BLaER1 treated with 17β-estradiol and CSF1 and Interleukin-3, amounts not matched to agents 10 nM and 100 nM (cell line): ENCODE data around the gene JAM3.

Experiments used
- H3K27ac ChIP-seq, 11 experiments: shearing (Covaris generic); formaldehyde crosslinking; 2 replicates each; pipeline ENCODE4 v1.8.1; 2022
- H3K27me3 ChIP-seq, 11 experiments: shearing (Covaris generic); formaldehyde crosslinking; 2 replicates each; pipeline ENCODE4 v1.8.1; 2022
- H3K36me3 ChIP-seq, 11 experiments: shearing (Covaris generic); formaldehyde crosslinking; 2 replicates each; pipeline ENCODE4 v1.8.1; 2022
- H3K4me1 ChIP-seq, 10 experiments: shearing (Covaris generic); formaldehyde crosslinking; 2 replicates each; pipeline ENCODE4 v1.8.1; 2022
- H3K4me2 ChIP-seq, 11 experiments: shearing (Covaris generic); formaldehyde crosslinking; 2 replicates each; pipeline ENCODE4 v1.8.1; 2022
- H3K4me3 ChIP-seq, 10 experiments: shearing (Covaris generic); formaldehyde crosslinking; 2 replicates each; pipeline ENCODE4 v1.8.1; 2022
- H3K9ac ChIP-seq, 11 experiments: shearing (Covaris generic); formaldehyde crosslinking; 2 replicates each; pipeline ENCODE4 v1.8.1; 2022
- H3K9me3 ChIP-seq, 11 experiments: shearing (Covaris generic); formaldehyde crosslinking; replicated peaks in 1 of 11; 2 replicates each; pipeline ENCODE4 v1.8.1; 2022
- H4K20me1 ChIP-seq, 11 experiments: shearing (Covaris generic); formaldehyde crosslinking; 2 replicates each; pipeline ENCODE4 v1.8.1; 2022
- Cebpa-rat ChIP-seq, 11 experiments: shearing (Covaris generic); IDR thresholded peaks; 2 replicates each; pipeline ENCODE4 v1.8.1; 2022

JAM3 gene

DNA sequence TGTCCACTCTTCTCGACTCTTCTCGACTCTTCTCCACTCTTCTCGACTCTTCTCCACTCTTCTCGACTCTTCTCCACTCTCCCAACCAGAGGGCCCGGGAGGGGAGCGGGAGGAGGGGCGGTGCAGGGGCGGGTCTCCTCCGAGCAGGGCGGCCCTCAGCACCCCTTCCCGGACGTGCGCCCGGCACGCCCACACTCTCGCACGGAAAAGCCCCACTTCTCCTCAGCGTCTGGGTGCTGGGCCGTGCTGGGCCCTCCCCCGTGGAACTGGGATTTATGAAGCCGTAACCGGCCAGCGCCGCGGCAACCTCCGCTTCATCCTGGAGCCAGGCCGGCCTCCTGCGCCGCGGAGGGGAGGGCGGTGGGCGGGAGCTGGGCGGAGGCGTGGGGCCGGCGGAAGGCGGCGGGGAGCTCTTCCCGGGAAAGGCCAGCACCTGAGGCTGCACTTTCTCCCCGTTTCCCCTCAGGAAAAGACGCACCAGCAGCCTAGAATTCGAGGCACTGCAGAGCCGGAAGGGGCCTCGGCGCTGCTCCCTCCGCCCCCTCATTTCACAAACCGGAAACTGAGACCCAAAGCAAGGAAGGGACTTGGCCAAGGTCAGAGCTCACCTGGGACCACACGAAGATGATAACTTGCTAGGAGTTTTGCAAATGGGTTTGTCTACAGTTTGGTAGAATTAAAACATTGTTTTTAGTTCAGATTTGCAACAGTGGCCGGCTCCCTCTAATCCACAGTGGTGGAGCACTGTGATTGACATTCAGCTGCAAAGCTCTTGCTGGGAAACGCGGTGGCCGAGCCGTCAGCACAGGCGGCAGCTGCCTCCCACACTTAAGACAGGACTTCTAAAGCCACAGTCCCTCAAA lies 31.6 kb upstream of the JAM3 start:
- Histone ChIP-seq H3K27ac (peak overlapping the region in 10 of 11 experiments; percentile 53 to 85 (median 77); a peak in 20 of 22 replicates), H3K27me3 (no peaks in the 10 kb centered on the region), H3K9me3 (no peaks in the 10 kb centered on the region), H3K4me3 (peak overlapping the region; percentile 55 to 78 (median 67)), H3K4me2 (peak overlapping the region; percentile 83 to 96 (median 93)), H3K4me1 (peaks cover 58 to 92% (median 86%) of the 10 kb centered on the region in 10 experiments), H3K9ac (peak overlapping the region; percentile 68 to 82 (median 77)), H4K20me1 (no peaks in the 10 kb centered on the region), H3K36me3 (no peaks in the 10 kb centered on the region)
- TF ChIP-seq Cebpa-rat (IDR thresholded peaks at IDR 0.05): no peak

DNA sequence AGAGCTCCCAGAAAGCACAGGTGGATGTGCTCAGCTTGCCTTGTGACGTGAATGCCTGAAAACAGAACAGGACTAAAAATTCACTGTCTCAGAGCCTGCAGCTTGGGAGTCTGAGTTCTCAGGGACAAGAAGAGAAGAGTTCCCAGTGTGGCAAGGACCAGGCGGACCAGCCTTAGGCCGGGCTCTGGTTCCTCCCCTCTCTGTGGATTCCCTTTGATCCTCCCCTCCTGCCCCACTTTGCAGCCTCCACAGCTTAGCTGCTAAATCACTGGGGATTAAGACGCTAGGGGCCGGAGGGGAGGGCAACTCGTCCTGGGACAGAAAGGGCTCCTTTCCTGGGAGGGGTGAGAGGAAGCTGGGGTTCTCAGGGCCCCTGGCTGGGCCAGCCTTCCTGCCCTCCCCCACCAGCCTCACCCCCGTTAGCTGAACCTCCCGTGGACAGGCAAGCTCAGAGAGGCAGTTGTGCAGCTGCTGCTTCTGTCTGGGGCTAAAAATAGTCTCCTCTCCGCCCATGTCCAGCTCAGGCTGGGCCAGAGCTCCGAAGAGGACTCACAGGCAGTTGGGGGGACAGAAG lies 29.9 kb upstream of the JAM3 start:
- TF ChIP-seq Cebpa-rat (IDR thresholded peaks at IDR 0.05): no peak
- Histone ChIP-seq H3K9me3 (no peaks in the 10 kb centered on the region), H3K27ac (no peak overlapping the region), H3K36me3 (no peaks in the 10 kb centered on the region), H3K4me3 (no peak overlapping the region), H3K4me1 (peaks cover 43 to 75% (median 69%) of the 10 kb centered on the region in 10 experiments), H3K9ac (peak overlapping the region in 3 of 11 experiments; percentile 10 to 41 (median 36); a peak in 2 of 22 replicates), H3K4me2 (peak overlapping the region; percentile 71 to 96 (median 91)), H4K20me1 (no peaks in the 10 kb centered on the region), H3K27me3 (no peaks in the 10 kb centered on the region)

DNA sequence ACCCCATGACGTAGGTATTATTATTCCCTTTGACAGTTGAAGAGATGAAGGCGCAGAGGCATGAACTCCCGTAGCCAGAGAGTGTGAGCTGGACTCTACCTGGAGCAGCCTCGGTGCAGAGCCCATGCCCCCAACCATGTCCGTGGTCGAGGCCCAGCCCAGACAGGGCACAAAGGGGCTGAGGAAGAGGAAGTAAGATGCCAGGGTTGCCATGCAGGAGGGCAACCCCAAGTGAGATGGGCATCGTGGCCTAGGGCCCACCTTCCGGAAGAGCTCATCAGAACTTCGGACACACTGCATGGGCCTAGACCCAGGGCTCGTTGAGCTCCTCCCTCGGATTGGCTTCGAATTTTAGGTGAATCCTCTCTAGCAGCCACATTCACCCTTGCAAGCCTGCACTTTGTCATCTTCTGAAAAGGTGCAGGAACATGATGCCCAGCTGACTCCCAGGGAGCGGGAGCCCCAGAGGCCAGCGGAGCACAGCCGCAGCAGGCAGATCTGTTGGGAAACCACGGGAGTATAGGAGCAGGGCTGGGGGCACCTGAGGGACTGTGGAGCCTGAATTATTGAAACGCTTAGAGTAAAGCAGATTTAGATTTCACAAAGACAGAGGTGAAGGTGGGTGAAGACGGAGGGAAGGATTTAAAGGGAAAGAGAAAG lies 29.0 kb upstream of the JAM3 start:
- H3K36me3 ChIP-seq: no peaks in the 10 kb centered on the region
- H4K20me1 ChIP-seq: no peaks in the 10 kb centered on the region
- peaks cover 34 to 66% (median 60%) of the 10 kb centered on the region in 10 experiments for H3K4me1 ChIP-seq
- no peaks in the 10 kb centered on the region for H3K9me3 ChIP-seq
- no peak for TF ChIP-seq Cebpa-rat (IDR thresholded peaks at IDR 0.05)
- H3K4me2 ChIP-seq: peak overlapping the region; percentile 71 to 96 (median 91)
- no peak overlapping the region for H3K27ac ChIP-seq
- no peak overlapping the region for H3K4me3 ChIP-seq
- H3K27me3 ChIP-seq: no peaks in the 10 kb centered on the region
- H3K9ac ChIP-seq: 0 out of 22 replicates have a peak overlapping the region, but pooled peaks of 2 of the 11 experiments have one; percentile 10 to 36

DNA sequence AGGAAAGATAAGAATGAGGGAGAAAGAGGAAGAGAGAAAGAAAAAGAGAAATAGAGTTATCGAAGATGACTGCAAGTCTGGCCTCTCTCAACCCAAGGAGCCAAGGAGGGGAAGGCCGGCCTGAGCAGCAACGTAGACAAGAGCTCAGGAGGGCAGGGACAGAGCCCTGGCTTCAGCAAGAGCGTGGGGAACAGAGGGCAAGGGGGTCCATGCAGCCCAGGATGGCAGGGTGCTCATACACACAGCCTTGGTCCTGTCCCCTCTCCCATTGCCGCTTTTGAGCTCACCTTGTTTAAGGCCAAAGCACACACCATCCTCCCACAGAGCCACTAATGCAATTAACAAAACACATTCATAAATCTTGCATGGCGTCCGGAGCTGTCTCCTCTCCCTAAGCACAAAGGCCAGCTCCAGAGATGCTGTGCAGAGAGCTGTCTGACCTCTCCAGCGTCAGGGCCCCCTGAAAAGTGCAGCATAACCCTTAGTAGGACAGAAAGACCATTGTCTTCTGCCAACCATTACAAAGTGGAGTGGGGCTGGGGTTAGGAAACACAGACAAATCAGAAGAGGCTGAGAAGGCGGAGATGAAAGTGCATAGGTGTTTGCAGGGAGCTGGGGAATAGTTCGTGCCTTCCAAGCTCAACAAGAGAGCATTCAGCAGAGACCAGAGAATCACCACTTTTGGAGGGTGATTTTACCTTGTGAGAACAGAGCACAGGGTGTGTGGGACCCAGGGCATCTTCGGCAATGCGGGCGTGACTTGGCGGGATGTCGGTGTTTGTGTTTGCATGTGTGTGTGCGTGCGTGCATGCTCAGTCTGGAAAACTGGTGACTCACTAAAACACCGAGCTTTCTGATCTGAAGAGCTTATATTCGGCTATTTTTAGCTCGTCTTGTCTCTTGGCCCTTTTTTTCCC lies 28.2 kb upstream of the JAM3 start:
- Histone ChIP-seq H3K4me3 (no peak overlapping the region), H3K4me1 (peaks cover 32 to 63% (median 53%) of the 10 kb centered on the region in 10 experiments), H4K20me1 (no peaks in the 10 kb centered on the region), H3K9me3 (no peaks in the 10 kb centered on the region), H3K27me3 (no peaks in the 10 kb centered on the region), H3K4me2 (peak overlapping the region in 10 of 11 experiments; percentile 0 to 95 (median 86); a peak in 17 of 22 replicates), H3K9ac (no peak overlapping the region), H3K36me3 (no peaks in the 10 kb centered on the region), H3K27ac (no peak overlapping the region)
- no peak for TF ChIP-seq Cebpa-rat (IDR thresholded peaks at IDR 0.05)

DNA sequence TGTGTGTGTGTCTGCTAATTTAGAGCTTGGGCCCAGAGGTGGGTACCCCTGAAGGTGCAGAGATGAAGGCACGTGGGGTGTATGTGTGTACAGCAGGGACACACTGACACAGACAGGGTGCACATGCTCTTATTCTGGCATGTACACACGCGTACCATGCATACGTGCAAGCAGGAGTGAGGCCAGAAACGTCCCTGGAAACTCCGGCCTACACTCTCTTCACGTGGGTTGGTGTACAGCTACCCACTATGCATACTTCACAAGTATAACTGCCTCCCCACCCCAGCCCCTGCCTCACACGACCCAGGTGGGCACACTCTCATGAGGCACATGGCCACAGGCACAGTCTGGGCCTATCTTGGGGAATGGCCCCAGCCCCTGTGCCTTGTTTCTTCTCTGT lies 27.5 kb upstream of the JAM3 start:
- no peak for TF ChIP-seq Cebpa-rat (IDR thresholded peaks at IDR 0.05)
- no peak overlapping the region for H3K9ac ChIP-seq
- H3K4me2 ChIP-seq: peak overlapping the region in 6 of 11 experiments; percentile 0 to 95 (median 52); a peak in 4 of 22 replicates

DNA sequence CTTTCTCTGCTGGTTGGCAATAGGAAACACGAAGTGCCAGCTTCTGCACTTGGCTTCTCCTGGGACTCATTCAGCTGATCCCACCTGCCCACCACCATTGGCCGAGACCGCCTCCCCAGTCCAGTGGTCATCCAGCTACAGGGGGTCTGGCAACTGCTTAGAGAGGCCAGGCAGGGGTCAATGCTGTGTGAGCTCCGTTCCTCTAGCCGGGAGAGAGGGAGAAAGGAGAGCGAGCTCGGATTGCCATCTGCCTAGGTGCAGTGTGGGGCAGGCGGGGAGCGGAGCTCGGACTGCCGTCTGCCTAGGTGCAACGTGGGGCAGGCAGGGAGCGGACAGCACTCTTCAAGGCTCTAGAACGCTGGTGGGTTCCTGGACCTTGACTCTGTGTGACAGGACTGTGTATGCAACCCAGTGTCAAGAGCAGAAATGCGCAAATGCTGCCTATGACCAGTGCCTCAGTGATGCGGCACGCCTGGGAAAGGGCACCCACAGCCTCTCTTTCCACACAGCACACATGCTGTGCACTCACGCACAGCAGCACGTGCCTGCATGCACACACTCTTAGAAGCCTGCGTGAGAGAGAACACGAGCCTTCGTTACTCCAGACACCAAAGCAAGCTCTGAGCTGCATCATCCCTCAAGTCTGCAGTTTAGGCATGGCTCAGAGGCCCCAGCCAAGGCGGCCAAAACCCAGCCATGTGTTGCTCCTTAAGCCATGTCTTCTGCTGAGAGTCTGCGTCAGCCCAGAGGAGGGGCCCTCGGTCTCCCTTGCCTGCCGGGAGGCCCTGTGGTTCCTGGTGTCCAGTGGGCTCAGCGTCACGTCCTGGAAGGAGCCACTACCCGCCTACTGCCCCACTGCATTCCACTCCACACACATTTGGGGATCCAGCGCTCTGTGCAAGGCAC lies 26.8 kb upstream of the JAM3 start:
- no peak overlapping the region for H3K4me2 ChIP-seq
- H3K9me3 ChIP-seq: no peaks in the 10 kb centered on the region
- H4K20me1 ChIP-seq: no peaks in the 10 kb centered on the region
- no peaks in the 10 kb centered on the region for H3K27me3 ChIP-seq
- H3K9ac ChIP-seq: no peak overlapping the region
- H3K36me3 ChIP-seq: no peaks in the 10 kb centered on the region
- no peak for TF ChIP-seq Cebpa-rat (IDR thresholded peaks at IDR 0.05)
- H3K4me3 ChIP-seq: no peak overlapping the region
- H3K27ac ChIP-seq: no peak overlapping the region
- peaks cover 32 to 63% (median 52%) of the 10 kb centered on the region in 10 experiments for H3K4me1 ChIP-seq

More for the DNA sequence above, 27.5 kb upstream of the JAM3 start:
- Histone ChIP-seq H3K36me3 (no peaks in the 10 kb centered on the region), H4K20me1 (no peaks in the 10 kb centered on the region), H3K27ac (no peak overlapping the region), H3K27me3 (no peaks in the 10 kb centered on the region), H3K4me1 (peaks cover 32 to 63% (median 52%) of the 10 kb centered on the region in 10 experiments), H3K9me3 (no peaks in the 10 kb centered on the region), H3K4me3 (no peak overlapping the region)

DNA sequence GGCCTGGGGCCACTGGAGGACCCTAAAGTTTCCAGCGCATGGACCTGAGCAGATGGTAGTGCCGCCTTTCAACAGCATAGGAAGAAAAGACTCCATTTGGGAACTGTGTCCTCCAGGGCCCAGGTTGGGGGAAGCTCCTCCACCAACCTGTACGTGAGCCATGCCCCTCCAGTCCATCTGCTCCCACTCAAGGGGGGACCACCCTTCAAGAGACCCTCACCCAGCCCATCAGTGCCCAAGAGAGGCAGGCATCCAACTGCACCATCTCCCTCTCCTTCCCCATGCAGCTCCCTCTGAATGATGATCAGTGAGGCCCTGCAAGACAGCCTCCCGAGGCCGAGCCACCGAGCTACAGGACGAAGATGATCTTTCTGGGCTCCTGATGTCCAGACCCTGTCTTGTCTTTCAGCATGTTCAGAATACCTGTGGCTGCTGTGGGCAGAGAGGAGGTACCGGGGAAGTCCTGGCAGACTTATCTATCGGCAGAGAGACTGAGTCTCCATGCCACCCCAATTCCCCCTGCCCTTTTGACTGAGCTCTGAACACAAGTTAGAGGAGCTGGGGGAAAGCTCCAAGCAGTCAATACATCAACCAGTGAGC lies 25.0 kb upstream of the JAM3 start:
- TF ChIP-seq Cebpa-rat (IDR thresholded peaks at IDR 0.05): no peak
- Histone ChIP-seq H3K4me1 (peaks cover 21 to 45% (median 33%) of the 10 kb centered on the region in 10 experiments), H3K4me3 (no peak overlapping the region), H3K4me2 (no peak overlapping the region), H3K27ac (no peak overlapping the region), H4K20me1 (no peaks in the 10 kb centered on the region), H3K9ac (no peak overlapping the region), H3K27me3 (no peaks in the 10 kb centered on the region), H3K36me3 (no peaks in the 10 kb centered on the region), H3K9me3 (no peaks in the 10 kb centered on the region)
